GM19324 (cell line): ENCODE results near the gene C1QTNF12.

Source experiments
- ATAC-seq: cut with Tn5 transposase; IDR thresholded peaks from one replicate; pipeline ENCODE4 v1.9.1; 2021; ENCODE audit warnings: mild to moderate bottlenecking, moderate library complexity; ENCODE audit not compliant: unreplicated experiment, low FRiP score

C1QTNF12 gene, protein sequence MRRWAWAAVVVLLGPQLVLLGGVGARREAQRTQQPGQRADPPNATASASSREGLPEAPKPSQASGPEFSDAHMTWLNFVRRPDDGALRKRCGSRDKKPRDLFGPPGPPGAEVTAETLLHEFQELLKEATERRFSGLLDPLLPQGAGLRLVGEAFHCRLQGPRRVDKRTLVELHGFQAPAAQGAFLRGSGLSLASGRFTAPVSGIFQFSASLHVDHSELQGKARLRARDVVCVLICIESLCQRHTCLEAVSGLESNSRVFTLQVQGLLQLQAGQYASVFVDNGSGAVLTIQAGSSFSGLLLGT

DNA sequence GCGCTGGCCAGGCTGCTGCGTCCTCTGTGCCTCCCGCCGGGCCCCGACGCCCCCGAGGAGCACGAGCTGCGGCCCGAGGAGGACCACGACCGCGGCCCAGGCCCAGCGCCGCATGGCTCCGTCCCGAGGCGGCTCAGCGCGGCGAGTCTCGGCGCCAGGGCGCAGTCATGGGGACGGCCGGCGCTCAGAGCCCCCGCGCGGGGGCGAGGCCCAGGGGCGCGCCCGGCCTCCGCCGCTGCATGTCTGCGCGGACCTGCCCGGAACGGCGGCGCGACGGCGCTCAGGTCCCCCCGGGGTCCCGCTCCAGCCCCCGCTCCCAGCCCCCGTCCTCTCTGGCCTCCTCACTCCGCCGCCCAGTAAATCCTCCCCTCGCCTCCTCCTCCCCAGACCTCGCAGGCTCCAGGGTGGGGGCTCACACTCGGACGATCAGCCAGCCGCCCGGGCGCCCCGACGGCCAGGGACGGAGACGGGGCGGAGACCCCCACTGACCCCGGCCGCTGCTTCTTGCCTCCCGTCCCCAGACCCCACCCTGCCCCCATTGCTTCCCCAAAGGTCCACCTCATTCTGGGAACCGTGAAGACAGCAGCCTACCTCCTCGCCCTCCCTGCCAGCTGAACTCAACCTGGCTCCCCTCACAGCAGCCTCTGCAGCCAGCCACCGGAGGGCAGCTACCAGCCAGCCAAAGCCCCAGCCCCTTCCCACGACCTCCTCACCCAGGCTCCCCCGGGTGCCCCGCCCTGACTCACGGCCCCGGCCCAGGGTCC is at the start of gene C1QTNF12:
Gene C1QTNF12 (minus strand): TSS at position 146 of the 764 bp plus-strand sequence. CDS start 32 bp downstream, at position 114.
- no peak for ATAC-seq

DNA sequence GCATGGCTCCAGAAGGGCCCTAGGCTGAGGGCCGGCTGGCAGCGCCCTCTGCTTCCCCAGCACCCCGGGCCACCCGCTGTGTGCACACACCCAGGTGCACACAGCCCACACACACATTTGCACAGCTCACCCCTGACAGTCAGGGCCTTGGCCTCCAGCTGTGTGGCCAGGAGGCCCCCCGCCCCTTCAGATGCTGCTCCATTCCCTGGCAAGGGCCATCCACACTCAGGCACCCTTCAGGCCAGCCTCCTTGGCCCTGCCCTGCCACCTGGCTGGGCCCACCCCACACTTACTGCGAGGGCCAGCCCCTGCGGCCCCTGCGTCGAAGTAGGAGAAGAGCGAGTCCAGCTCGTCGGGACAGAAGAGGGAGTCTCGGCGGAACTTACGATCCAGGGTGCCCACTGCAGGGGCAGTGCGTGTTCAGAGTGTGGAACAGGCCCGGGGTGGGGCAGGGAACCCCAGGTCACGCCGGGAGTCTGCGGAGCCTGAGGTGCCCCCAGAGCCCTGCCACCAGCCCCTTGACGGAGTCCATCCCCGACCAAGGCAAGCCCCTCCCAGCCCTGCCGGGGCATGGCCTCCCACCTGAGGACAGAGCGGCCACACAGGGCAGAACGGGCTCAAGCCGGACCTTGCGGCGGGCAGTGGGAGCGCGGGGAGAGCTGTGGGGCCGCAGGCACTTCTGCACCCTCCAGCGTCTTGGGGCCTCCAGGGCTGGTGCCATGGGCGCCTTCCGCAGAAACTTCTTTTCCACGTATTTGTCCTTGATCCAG is 48.8 kb upstream of the C1QTNF12 start:
- no peak for ATAC-seq

DNA sequence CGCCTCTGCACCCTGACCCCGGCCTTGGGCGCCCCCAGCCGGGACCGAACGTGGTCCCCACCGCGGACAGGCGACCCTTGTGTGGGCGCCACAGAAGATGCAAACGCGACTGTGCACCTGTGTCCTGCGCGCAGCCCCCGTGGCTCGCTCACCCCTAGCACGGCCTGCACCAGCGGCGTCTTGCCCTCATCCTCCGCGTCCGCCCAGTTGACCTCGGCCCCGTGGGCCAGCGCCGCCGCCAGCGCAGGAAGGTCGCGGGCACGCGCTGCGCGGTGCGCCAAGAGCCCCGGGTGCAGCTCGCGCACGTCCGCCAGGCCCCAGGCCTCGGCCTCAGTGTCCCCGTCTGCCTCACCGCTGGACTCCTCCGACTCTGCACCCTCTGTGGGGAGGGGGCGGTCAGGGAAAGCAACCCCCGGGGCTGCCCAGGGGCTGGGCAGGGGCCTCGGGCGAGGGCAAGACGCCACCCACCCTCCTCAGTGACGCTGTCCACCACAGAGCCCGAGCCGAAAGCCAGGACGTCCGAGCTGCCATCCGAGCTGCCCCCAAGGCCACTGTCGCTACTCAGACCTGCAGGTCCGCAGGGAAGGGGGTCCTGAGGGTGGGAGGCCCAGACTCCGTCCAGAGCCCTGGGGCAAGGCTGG is 47.8 kb upstream of the C1QTNF12 start:
- no peak for ATAC-seq

DNA sequence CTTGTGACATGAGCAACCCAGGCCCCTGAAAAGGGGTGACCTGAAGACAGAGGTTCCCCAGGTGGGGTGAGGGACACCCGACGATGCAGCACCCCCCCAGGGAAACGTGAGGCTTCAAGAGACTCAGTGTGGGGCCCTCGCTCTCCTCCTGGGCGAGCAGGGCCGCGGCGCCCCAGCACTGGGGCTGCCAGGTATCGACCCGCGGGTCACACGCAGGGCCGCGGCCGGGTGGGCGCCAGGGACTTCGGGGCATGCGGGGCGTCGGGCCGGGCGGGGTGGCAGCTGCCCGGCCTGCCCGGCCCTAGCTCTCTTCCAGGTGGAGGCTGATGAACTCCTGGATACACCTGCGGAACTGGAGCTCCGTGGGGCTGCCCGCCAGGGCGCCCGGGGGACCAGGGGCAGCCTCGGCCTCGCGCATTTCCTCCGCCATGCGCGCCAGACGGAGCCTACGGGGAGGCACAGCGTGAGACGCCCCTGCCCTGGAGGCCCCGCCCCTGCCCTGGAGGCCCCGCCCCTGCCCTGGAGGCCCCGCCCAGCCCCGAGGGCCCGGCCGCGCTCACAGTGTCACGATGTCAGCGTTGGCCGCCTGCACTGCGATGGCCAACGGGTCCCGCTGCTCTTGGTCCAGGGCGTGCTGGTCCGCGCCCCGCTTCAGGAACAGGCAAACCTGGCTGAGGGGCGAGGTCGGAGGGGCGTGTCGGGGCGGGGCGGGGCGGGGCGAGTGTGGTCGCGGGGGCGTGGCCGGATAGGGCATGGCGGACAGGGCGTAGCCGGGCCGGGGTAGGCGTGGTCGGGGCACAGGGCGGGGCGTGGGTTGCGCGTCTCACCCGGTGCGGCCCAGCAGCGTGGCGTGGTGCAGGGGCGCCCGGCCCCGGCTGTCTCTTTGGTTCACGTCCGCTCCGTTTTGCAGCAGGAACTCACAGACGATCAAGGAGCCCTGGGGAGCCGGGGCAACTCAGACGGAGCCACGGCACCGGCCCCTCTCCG is 47.0 kb upstream of the C1QTNF12 start:
- ATAC-seq, result no peak

DNA sequence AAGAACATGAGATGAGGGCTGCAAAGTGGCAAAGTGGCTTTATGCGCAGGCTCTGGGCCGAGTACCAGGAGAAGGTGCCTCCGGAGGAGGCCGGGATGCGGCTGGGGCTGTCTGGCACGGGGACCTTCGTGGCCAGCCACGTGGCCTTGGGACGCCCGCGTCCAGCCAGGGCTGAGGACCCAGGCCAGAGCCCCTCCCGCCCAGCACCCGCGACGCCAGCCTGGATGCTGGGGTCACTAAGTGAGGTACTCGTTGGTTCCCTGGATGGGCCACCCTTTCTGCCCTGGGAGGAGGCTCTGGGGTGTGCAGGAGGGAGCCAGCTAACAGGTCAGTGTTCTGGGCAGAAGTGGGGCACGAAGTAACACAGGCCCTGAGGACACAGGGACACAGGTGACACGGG is 46.3 kb upstream of the C1QTNF12 start:
- ATAC-seq, result no peak

DNA sequence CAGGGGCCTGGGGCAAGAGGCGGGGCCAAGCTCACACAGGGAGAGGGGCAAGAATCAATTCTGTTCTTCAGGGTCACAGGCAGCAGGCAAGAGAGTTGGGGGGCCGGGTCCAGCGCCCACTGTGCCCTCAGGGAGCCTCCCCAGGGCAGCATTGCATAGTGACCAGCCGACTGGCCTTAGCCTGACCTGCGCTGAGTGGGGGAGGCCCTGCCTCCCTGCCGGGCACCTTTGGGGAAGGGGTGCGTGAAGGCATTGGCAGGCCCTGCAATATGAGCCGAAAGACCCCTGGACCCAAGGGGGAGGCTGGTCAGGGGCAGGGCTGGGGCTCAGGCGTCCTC is 45.9 kb upstream of the C1QTNF12 start:
- ATAC-seq, result no peak

DNA sequence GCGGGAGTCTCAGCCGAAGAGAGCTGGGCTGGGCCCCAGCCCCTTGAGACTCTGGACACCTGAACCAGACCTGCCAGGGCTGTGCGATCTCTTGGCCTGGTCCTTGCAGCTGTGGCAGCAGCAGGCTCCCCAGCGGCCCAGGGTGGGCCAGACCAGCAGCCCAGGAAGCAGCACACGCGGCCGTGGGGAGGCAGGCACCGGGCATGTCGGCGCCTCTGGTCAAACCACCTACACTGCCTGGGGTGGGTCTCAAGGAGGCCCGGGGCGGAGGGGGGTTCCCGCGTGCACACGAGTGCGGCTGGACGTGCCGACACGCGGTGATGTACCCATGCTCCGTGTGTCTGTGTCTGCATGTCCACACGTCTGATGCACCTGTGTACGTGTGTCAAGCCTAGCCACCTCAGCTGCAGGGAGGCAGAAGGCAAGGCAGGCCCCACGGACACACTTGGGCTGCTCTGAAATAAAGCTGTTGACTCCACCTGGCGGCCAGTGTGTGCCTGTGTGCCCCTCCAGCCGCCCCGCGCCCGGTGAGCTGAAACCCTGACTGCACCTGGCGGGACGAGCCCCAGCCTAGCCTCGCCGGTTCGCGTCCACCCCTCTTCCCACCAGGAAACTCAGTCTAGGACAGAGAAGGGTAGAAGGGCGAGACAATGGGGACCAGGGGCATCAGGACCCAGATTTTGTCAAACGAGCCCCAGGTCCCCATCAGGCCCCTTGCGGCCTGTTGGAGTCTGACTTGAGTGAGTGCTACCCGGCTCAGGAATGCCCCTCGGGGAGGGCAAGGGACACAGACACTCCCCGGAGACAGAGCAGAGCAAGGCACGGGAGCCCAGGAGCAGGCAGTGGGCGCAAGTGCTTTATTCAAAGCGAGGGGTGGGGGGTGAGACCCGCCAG is 45.3 kb upstream of the C1QTNF12 start:
- ATAC-seq, result no peak

DNA sequence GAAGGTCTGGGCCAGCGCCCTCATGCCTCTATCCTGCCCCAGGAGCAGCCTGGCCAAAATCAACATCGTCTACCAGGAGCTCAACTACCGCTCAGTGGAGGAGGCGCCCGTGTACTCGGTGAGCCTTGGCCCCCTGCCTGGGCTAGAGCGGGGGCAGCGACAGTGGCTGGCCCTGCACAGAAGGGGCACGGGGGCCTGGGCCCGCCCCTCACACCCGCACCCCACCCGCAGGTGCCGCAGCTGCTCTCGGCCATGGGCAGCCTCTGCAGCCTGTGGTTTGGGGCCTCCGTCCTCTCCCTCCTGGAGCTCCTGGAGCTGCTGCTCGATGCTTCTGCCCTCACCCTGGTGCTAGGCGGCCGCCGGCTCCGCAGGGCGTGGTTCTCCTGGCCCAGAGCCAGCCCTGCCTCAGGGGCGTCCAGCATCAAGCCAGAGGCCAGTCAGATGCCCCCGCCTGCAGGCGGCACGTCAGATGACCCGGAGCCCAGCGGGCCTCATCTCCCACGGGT is 44.6 kb upstream of the C1QTNF12 start:
- ATAC-seq, result no peak

DNA sequence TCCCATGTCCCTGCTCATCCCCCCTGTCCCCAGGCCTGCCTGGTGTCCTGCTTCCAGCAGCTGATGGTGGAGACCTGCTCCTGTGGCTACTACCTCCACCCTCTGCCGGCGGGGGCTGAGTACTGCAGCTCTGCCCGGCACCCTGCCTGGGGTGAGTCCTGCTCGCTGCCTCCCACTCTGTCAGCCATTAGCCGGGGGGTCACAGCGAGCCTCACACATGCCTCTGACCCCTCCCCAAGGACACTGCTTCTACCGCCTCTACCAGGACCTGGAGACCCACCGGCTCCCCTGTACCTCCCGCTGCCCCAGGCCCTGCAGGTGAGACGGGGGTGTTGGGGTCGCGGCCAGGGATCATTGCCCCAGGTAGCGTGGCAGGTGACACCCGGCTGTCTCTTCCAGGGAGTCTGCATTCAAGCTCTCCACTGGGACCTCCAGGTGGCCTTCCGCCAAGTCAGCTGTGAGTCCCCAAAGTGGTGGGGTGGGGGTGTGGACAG is 43.8 kb upstream of the C1QTNF12 start:
- ATAC-seq, result no peak

DNA sequence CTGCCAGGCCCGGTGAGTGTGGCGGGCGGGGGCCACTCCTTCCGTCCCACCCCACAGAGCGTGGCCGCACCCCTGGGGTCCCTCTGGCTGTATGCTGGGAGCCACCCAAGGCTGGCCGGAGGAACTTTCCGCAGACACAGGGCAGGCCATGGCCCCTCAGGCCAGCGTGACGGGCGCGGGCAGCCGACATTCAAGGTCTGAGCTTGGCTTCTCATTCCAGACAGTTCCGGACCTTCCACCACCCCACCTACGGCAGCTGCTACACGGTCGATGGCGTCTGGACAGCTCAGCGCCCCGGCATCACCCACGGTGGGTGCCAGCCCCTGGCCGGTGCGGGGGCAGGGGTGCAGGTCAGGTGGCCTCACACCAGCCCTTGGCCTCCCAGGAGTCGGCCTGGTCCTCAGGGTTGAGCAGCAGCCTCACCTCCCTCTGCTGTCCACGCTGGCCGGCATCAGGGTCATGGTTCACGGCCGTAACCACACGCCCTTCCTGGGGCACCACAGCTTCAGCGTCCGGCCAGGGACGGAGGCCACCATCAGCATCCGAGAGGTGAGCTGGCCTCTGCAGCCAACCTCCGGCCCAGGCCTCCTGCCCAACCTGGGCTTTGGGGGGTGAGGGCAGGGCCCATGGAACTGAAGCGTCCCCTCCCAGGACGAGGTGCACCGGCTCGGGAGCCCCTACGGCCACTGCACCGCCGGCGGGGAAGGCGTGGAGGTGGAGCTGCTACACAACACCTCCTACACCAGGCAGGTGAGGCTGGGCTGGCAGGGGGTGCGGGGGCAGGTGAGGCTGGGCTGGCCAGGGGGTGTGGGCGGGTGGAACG is 41.0 kb upstream of the C1QTNF12 start:
- no peak for ATAC-seq

DNA sequence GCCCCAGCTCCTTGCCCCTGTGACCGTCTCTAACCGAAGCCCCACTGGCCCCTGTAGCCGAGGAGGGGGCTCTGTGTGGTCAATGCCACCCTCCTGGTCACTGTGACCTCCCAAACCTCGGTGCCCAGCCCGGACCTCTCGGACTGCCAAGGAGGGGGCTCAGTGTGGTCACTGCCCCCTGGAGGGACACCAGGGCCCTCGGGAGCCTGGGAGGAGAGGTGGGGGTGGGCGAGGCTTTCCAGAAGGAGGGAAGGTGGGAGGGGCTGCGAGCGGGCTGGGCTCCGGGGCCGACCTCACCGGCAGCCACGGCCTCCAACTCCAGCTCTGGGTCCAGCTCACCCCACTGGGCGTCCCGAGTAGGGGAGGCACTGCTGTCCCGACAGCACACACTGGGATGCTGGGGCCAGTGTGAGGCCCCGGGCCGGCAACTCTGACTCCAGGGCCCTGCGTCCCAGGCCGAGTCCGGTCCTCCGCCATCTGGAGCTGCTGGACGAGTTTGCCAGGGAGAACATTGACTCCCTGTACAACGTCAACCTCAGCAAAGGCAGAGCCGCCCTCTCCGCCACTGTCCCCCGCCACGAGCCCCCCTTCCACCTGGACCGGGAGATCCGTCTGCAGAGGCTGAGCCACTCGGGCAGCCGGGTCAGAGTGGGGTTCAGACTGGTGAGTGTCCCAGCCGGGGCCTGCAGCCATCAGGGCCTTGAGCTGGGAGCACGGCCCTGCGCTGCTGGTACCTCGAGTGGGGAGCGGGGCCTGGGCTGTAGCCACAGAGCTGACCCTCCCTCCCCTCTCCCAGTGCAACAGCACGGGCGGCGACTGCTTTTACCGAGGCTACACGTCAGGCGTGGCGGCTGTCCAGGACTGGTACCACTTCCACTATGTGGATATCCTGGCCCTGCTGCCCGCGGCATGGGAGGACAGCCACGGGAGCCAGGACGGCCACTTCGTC is 40.1 kb upstream of the C1QTNF12 start:
- no peak for ATAC-seq

DNA sequence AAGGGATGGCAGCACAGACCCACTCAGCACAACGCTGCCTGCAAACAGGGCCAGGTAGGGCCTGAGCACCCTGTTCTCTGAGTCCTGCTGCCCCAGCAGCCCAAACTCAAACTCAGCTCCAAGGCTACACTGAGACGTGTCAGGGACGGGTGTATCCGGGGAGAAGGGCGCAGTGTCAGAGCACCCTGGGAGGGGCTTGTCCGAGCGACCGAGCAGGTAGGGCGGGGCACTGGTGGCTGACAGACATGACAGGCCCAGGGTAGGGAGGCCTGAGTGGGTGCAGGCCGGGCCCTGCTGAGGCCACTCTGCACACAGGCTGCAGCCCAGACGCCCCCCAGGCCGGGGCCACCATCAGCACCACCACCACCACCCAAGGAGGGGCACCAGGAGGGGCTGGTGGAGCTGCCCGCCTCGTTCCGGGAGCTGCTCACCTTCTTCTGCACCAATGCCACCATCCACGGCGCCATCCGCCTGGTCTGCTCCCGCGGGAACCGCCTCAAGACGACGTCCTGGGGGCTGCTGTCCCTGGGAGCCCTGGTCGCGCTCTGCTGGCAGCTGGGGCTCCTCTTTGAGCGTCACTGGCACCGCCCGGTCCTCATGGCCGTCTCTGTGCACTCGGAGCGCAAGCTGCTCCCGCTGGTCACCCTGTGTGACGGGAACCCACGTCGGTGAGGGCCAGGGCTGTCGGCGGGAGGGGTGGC is 39.2 kb upstream of the C1QTNF12 start:
- ATAC-seq, result no peak

DNA sequence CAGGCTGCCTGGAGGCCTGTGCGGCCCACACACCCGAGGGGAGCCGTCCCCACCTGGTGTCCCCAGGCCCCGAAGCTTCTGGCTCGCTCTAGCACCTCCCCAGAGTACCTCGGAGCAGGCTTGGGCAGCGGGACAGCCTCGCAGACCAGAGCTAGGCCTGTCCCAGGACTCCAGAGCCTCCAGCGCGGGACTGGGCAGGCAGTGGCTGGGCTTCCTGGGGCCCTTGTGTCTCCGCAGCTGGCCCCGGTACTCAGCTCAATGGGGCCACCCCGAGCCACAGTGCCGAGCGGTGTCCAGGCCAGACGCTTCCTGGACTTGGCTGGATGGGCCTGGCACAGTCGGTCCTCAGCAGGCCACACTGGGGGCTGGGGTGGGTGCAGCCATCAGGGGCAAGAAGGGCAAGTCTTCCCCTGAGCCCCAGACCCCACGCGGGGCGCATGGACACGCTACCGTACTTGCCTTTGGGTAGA is 38.6 kb upstream of the C1QTNF12 start:
- ATAC-seq, result no peak

DNA sequence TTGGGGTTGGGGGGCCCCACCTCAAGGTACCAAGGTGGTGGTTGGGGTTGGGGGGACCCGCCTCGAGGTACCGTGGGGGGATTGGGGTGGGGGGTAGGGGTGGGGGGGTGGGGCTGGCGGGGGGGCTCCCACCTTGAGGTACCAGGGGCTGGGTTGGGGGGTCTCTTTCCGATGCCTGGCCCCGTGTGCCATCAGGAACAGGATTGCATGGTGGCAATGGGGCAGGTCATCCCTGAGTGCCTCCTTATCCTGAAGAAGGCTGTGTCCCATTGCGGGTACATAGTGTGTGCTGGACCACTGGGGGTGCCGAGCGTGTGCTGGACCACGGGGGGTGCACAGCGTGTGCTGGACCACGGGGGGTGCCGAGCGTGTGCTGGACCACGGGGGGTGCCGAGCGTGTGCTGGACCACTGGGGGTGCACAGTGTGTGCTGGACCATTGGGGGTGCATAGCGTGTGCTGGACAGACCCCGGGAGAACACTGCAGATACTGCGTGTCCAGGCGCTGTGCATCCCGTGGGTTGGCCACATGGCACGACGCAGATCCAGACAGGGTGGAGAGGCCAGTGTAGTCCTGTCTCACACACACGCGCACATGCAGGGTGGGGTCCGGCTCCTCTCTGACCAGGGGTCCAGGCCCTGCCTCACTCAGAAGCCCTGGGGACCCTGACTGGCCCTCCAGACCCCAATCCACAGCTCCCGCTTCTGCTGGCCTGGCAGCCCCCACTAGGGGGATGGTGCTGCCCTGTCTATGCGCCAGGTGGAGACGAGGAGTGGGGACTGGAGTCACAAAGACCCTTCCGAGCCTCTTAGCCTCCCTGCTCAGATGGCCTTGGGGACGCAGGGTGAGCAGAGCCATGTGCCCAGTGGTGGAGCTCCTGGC is 37.9 kb upstream of the C1QTNF12 start:
- ATAC-seq, result no peak

DNA sequence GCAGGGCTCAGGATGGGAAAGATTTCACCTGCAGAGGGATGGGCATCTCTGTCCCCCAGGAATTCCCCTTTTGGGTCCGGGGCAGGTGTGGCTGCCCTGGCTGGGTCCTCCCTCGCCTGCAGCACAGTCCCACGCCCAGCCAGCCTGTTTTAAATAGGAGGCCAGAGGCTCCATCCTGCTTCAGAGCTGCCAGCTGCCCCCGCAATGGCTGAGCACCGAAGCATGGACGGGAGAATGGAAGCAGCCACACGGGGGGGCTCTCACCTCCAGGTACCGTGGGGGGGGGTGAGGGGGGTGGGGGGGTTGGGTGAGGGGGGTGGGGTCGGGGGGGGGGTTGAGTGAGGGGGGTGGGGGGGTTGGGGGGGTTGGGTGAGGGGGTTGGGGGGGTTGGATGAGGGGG is 37.3 kb upstream of the C1QTNF12 start:
- ATAC-seq, result no peak
